ENCODE measurements around the gene PACRG. TPM values are rescaled to one million over a fixed set of nuclear protein-coding genes. Genes with fewer than 3 reads are reported as not detected.

PACRG gene
- total and polyA plus RNA-seq, 12 donors: 2.1 to 34.6 (median 10.0) TPM

GRCh38 chr6:162900503-162900902 lies 172.7 kb downstream of the PACRG start:
- no peak for TF ChIP-seq CTCF (IDR thresholded peaks at IDR 0.05)
- no peak overlapping the region for H3K4me3 ChIP-seq
- no peak overlapping the region for H3K27ac ChIP-seq
- DNase-seq: no peak
- intact Hi-C loops (cut with DNase I): no loop called here
- no peaks in the 10 kb centered on the region for H3K4me1 ChIP-seq
- H3K9me3 ChIP-seq: no peaks in the 10 kb centered on the region
- H3K27me3 ChIP-seq: no peaks in the 10 kb centered on the region
- H3K36me3 ChIP-seq: no peaks in the 10 kb centered on the region
- no peak for ATAC-seq
- WGBS, 2 donors: 93 to 94% methylated on average over 10 of the region's 10 CpGs

- no peak for TF ChIP-seq CTCF (IDR thresholded peaks at IDR 0.05)
- no peaks in the 10 kb centered on the region for H3K36me3 ChIP-seq
- no peak overlapping the region for H3K4me3 ChIP-seq
- no peak for DNase-seq
- no peaks in the 10 kb centered on the region for H3K4me1 ChIP-seq
- no peaks in the 10 kb centered on the region for H3K27me3 ChIP-seq
- no peak overlapping the region for H3K27ac ChIP-seq
- WGBS, 2 donors: 94 to 97% methylated on average over 9 of the region's 9 CpGs
- intact Hi-C loops (cut with DNase I): no loop called here
- peaks cover 0 to 12% (median 4%) of the 10 kb centered on the region in 11 donors for H3K9me3 ChIP-seq
- no peak for ATAC-seq
These were observed 176.4 kb downstream of the PACRG start for GRCh38 chr6:162904069-162904663.

GRCh38 chr6:162906479-162906878 lies 178.7 kb downstream of the PACRG start:
- no peaks in the 10 kb centered on the region for H3K36me3 ChIP-seq
- 79 to 86% methylated on average over 6 of the region's 6 CpGs for WGBS, 2 donors
- no peaks in the 10 kb centered on the region for H3K4me1 ChIP-seq
- H3K27me3 ChIP-seq: no peaks in the 10 kb centered on the region
- no peak overlapping the region for H3K27ac ChIP-seq
- H3K9me3 ChIP-seq: peaks cover 0 to 12% (median 4%) of the 10 kb centered on the region in 11 donors
- no peak overlapping the region for H3K4me3 ChIP-seq
- no peak for DNase-seq
- ATAC-seq: no peak
- intact Hi-C loops (cut with DNase I): no loop called here
- no peak for TF ChIP-seq CTCF (IDR thresholded peaks at IDR 0.05)

GRCh38 chr6:162907876-162908481 lies 180.2 kb downstream of the PACRG start:
- peak in 7 of 9 donors; percentile 11 to 44 (median 33) for TF ChIP-seq CTCF (IDR thresholded peaks at IDR 0.05)
- Histone ChIP-seq H3K4me3 (no peak overlapping the region), H3K36me3 (no peaks in the 10 kb centered on the region), H3K9me3 (peaks cover 0 to 12% (median 4%) of the 10 kb centered on the region in 11 donors), H3K27ac (no peak overlapping the region), H3K27me3 (no peaks in the 10 kb centered on the region), H3K4me1 (no peaks in the 10 kb centered on the region)
- DNase-seq (no peak), ATAC-seq (no peak)
- WGBS, 2 donors: 76 to 83% methylated on average over 2 of the region's 2 CpGs
- intact Hi-C loops (cut with DNase I): no loop called here

Data from heart right ventricle (tissue), 16 donors.